ENCODE data around the gene MTHFD1L. TPM values are rescaled to one million over a fixed set of nuclear protein-coding genes. Genes with fewer than 3 reads are reported as not detected.

MTHFD1L gene
- total RNA-seq, 3 donors from 2014 or later (not counting 1 experiment from before 2014, with no cell fraction given) = 3.8 to 4.5 (median 4.3) TPM

- DNase-seq (no peak), ATAC-seq (no peak)
- intact Hi-C loops (cut with micrococcal nuclease) = no loop called here
- H3K9me3 ChIP-seq (ENCODE audit: control insufficient read depth, insufficient read depth, low read length) = no peaks in the 10 kb centered on the region
- no peak overlapping the region for H3K27ac ChIP-seq (ENCODE audit: low read length)
- Mint-ChIP-seq H3K9me3 (no peaks in the 10 kb centered on the region), H3K4me3 (no peak overlapping the region), H3K4me1 (no peaks in the 10 kb centered on the region), H3K27me3 (ENCODE audit: low read depth in 2 of 2) (peaks cover 5 to 7% of the 10 kb centered on the region in 2 donors), H3K36me3 (no peaks in the 10 kb centered on the region), H3K27ac (no peak overlapping the region)
- WGBS (ENCODE audit: insufficient coverage) = 86% methylated on average over 5 of the region's 5 CpGs
- no peak for TF ChIP-seq CTCF (IDR thresholded peaks at IDR 0.05)
- no peaks in the 10 kb centered on the region for H3K27me3 ChIP-seq (ENCODE audit: control insufficient read depth, insufficient read depth, low read length)
- H3K36me3 ChIP-seq (ENCODE audit: control insufficient read depth, insufficient read depth, low read length) = no peaks in the 10 kb centered on the region
- no peaks in the 10 kb centered on the region for H3K4me1 ChIP-seq (ENCODE audit: control insufficient read depth, insufficient read depth, low read length)
- H3K4me3 ChIP-seq (ENCODE audit: low read length) = no peak overlapping the region
Observed at GRCh38 chr6:151141685-151142084, 276.2 kb downstream of the MTHFD1L start.

GRCh38 chr6:151142676-151143075 lies 277.2 kb downstream of the MTHFD1L start:
- H3K27ac Mint-ChIP-seq = no peak overlapping the region
- no peaks in the 10 kb centered on the region for H3K36me3 ChIP-seq (ENCODE audit: control insufficient read depth, insufficient read depth, low read length)
- no peaks in the 10 kb centered on the region for H3K36me3 Mint-ChIP-seq
- no peak for ATAC-seq
- H3K9me3 ChIP-seq (ENCODE audit: control insufficient read depth, insufficient read depth, low read length) = no peaks in the 10 kb centered on the region
- H3K4me3 ChIP-seq (ENCODE audit: low read length) = no peak overlapping the region
- no peak overlapping the region for H3K4me3 Mint-ChIP-seq
- H3K27me3 ChIP-seq (ENCODE audit: control insufficient read depth, insufficient read depth, low read length) = no peaks in the 10 kb centered on the region
- no peak overlapping the region for H3K27ac ChIP-seq (ENCODE audit: low read length)
- no peak for DNase-seq
- H3K4me1 Mint-ChIP-seq = no peaks in the 10 kb centered on the region
- H3K27me3 Mint-ChIP-seq (ENCODE audit: low read depth in 2 of 2) = peaks cover 6 to 7% of the 10 kb centered on the region in 2 donors
- no peaks in the 10 kb centered on the region for H3K9me3 Mint-ChIP-seq
- intact Hi-C loops (cut with micrococcal nuclease) = no loop called here
- WGBS (ENCODE audit: insufficient coverage) = 86% methylated on average over 5 of the region's 5 CpGs
- H3K4me1 ChIP-seq (ENCODE audit: control insufficient read depth, insufficient read depth, low read length) = no peaks in the 10 kb centered on the region
- TF ChIP-seq CTCF (IDR thresholded peaks at IDR 0.05) = no peak

- no peaks in the 10 kb centered on the region for H3K36me3 Mint-ChIP-seq
- H3K4me1 Mint-ChIP-seq = no peaks in the 10 kb centered on the region
- Histone ChIP-seq H3K36me3 (ENCODE audit: control insufficient read depth, insufficient read depth, low read length) (no peaks in the 10 kb centered on the region), H3K9me3 (ENCODE audit: control insufficient read depth, insufficient read depth, low read length) (no peaks in the 10 kb centered on the region), H3K4me1 (ENCODE audit: control insufficient read depth, insufficient read depth, low read length) (no peaks in the 10 kb centered on the region), H3K27me3 (ENCODE audit: control insufficient read depth, insufficient read depth, low read length) (no peaks in the 10 kb centered on the region), H3K4me3 (ENCODE audit: low read length) (no peak overlapping the region), H3K27ac (ENCODE audit: low read length) (no peak overlapping the region)
- DNase-seq (no peak), ATAC-seq (no peak)
- H3K9me3 Mint-ChIP-seq = no peaks in the 10 kb centered on the region
- H3K27ac Mint-ChIP-seq = no peak overlapping the region
- H3K4me3 Mint-ChIP-seq = no peak overlapping the region
- peaks cover 6 to 7% of the 10 kb centered on the region in 2 donors for H3K27me3 Mint-ChIP-seq (ENCODE audit: low read depth in 2 of 2)
- WGBS (ENCODE audit: insufficient coverage) = 81% methylated on average over 4 of the region's 4 CpGs
- no peak for TF ChIP-seq CTCF (IDR thresholded peaks at IDR 0.05)
- intact Hi-C loops (cut with micrococcal nuclease) = no loop called here
Observed at GRCh38 chr6:151143337-151143736, 277.8 kb downstream of the MTHFD1L start.

GRCh38 chr6:151143806-151144205 lies 278.3 kb downstream of the MTHFD1L start:
- no peak for ATAC-seq
- no peak overlapping the region for H3K4me3 Mint-ChIP-seq
- no peaks in the 10 kb centered on the region for H3K9me3 Mint-ChIP-seq
- Histone ChIP-seq H3K4me3 (ENCODE audit: low read length) (no peak overlapping the region), H3K36me3 (ENCODE audit: control insufficient read depth, insufficient read depth, low read length) (no peaks in the 10 kb centered on the region), H3K4me1 (ENCODE audit: control insufficient read depth, insufficient read depth, low read length) (no peaks in the 10 kb centered on the region), H3K27me3 (ENCODE audit: control insufficient read depth, insufficient read depth, low read length) (no peaks in the 10 kb centered on the region), H3K27ac (ENCODE audit: low read length) (no peak overlapping the region), H3K9me3 (ENCODE audit: control insufficient read depth, insufficient read depth, low read length) (no peaks in the 10 kb centered on the region)
- no peak for TF ChIP-seq CTCF (IDR thresholded peaks at IDR 0.05)
- no peak overlapping the region for H3K27ac Mint-ChIP-seq
- peaks cover 6 to 7% of the 10 kb centered on the region in 2 donors for H3K27me3 Mint-ChIP-seq (ENCODE audit: low read depth in 2 of 2)
- H3K36me3 Mint-ChIP-seq = no peaks in the 10 kb centered on the region
- no peak for DNase-seq
- 87% methylated on average over 6 of the region's 6 CpGs for WGBS (ENCODE audit: insufficient coverage)
- intact Hi-C loops (cut with micrococcal nuclease) = no loop called here
- H3K4me1 Mint-ChIP-seq = no peaks in the 10 kb centered on the region
